Right forelimb (tissue), 1 donor: ENCODE measurements around the gene PAPOLB.
A peak's percentile ranks its signal among the peaks of the same experiment; 100 is the strongest.
"Not testable (repeated sequence)": the region's sequence is repeated elsewhere in the genome, so short reads cannot be mapped to it uniquely, and the experiment has no call there.

ENCODE experiments used
- DNase-seq: peaks from one replicate; pipeline ENCODE4 v3.0.0-alpha.2; 2018

The PAPOLB gene

DNA sequence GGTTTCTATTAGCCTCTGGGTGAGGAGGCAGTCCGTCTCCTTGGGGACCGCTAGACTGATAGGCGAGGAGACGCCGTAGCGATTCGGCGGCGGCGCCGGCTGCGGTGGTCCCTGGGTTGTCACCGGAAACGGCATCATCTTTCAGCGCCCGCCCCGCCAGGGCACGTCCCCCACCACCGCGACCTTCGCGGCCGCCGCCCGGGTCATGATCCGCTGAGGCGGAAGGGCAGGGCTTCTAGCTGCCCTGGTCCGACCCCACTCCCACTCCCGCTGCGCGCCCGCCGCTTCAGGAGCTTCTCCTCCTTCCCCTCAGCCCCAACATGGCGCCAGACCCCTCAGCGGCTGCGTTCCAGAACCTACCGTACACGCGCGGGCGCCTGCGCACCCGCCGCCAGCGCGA lies at the start of gene PAPOLB:
Gene PAPOLB, minus strand, starts transcription at position 358 of the 400 bp plus-strand sequence. Its CDS starts 220 bp downstream, at position 138.
- DNase-seq = no peak

DNA sequence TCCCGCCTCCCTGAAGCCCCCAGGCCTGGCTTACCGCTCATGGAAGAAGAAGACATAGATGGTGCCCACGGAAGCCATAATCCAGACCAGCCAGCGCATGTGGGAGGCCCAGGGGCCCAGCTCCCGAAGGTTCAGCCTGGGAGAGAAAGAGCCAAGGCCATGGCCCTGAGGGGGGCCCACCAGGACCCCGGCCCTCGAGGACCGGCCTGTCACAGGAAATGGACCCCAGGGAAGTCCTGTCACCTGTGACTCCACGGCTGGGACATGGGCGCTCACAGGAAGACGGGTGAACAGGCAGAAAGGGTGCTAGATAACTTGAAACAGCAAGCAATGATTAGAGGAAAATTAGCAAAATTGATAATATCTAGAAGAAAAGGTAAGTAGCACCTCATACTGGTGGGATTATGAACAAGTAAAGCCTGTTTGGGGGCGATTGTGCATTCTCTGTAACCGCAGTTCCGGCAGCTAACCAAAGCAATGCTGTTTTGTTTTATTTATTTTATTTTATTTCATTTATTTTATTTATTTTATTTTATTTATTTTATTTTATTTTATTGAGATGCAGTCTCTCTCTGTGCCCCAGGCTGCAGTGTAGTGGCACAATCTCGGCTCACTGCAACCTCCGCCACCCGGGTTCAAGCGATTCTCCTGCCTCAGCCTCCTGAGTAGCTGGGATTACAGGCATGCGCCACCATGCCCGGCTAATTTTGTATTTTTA lies 49.4 kb upstream of the PAPOLB start:
- DNase-seq = no peak

DNA sequence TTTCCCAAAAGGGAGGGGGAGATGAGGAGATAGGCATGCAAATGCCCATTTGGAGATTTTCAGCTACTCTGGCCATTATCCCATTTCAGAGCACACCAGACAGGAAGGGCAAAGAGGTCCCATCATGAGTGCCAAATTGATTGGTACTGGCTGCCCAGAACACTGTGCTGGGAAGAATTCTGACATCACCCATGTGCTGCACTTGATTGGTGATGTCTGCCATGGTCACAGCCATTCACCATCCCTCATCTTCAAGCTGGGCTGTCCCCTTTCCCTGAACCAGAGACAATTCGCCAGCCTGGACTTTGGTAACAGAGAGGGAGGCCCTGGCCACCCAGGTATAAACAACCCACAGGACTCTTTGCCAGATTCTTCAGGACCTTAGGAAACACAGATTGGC lies 44.9 kb upstream of the PAPOLB start:
- no peak for DNase-seq

DNA sequence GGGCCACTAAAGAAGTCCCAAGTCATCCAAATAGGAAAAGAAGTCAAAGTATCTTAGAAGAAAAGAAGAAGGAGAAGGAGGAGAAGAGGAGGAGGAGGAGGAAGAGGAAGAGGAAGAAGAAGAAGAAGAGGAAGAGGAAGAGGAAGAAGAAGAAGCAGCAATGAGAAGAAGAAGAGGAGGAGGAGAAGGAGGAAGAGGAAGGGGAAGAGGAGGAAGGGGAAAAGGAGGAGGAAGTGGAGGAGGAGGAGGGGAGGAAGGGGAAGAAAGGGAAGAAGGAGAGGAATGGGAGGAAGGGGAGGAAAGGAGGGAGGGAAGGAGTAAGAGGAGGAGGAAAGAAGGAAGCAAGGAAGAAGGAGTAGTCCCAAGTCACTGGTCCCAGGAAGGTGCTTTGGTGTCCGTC lies 43.3 kb upstream of the PAPOLB start:
- no peak for DNase-seq

DNA sequence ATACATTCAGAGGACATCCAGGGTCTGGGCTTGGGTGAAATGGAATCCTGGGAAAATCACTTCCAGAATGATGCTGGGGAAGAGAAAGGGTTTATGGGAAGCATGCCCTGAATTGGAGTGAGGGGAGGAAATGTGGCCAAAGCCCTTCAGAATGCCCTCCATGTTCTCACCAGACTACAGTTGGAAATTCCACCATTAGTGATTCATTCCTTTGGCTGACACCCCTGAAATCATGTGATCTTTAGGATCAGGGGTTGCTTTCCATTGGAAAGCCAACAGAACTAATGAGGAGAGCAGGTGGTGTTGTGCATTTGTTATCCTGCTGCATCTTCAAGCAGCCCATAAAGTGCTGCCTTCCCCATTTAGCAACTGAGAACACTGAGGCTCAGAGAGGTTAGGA lies 42.5 kb upstream of the PAPOLB start:
- DNase-seq = no peak

DNA sequence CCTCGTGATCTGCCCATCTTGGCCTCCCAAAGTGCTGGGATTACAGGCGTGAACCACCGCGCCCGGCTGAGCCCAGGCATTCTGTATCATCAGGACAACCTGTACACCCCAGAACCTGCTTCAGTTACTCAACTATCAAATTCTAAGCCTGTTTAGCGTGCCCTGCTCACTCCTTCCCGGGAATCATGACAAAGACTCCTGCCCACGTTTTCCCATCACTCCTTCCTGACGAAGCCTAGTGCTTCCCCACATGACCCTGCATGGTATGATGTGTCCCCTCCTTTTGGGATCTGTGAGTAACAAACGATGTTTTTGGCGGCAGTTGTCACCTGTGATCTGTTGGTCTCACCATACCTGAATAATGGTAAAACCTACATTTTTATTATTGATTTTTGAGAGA lies 33.9 kb upstream of the PAPOLB start:
- no peak for DNase-seq

DNA sequence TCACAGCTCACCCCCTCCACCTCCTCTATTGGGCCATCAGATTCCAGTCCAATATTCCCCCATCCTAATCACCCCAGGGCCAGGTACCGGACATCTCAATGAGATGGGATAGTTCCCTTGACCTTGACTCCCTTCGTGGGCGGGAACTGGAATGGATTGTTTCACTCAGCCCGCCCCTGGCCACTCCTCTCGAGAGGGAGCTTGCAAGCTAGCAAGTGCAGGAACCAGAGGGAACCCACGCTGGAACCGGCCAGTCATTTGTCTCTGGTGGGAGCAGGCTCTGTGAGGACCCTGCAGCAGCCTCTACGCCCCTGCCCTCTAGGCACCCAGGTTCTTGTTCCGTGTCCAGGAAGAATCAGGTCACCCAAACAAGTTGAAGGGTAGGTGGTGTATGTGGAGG lies 32.7 kb upstream of the PAPOLB start:
- no peak for DNase-seq

DNA sequence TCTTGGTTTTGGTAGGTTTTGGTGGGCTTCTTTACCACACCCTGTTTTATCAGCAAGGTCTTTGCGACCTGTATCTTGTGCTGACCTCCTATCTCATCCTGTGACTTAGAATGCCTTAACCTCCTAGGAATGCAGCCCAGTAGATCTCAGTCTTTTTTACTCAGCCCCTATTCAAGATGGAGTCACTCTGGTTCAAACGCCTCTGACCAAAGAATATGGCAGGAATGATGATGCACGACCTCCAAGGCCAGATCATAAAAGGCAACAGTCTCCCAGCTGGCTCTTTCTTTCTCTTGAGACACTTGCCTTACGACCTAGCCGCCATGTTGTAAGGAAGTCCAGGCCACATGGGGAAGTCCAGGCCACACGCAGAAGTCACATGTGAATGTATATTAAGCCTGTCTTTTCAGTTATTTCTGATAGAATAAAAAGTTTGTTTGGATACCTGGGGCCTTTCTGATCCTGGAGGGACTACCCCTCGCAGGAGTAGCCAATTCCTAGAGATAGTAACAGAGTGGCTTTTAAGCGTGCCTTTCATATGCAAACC lies 32.2 kb upstream of the PAPOLB start:
- no peak for DNase-seq

DNA sequence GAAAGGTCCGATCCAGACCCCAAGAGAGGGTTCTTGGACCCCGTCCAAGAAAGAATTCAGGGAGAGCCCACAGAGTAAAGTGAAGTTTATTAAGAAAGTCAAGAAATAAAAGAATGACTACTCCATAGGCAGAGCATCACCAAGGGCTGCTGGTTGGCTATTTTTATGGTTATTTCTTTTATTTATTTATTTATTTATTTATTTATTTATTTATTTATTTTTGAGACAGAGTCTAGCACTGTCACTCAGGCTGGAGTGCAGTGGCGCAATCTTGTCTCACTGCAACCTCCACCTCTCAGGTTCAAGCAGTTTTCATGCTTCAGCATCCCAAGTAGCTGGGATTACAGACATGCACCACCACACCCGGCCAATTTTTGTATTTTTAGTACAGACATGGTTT lies 31.4 kb upstream of the PAPOLB start:
- not testable (repeated sequence) for DNase-seq

DNA sequence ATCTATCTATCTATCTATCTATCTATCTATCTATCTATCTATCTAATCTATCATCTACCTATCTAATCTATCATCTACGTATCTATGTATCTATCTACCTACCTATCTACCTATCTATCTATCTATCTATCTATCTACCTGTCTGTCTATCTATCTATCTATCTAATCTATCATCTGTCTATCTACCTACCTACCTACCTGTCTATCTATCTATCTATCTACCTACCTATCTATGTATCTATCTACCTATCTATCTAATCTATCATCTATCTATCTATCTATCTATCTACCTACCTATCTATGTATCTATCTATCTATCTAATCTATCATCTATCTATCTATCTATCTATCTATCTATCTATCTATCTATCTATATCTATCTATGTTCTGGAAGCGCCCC lies 29.7 kb upstream of the PAPOLB start:
- DNase-seq = not testable (repeated sequence)

DNA sequence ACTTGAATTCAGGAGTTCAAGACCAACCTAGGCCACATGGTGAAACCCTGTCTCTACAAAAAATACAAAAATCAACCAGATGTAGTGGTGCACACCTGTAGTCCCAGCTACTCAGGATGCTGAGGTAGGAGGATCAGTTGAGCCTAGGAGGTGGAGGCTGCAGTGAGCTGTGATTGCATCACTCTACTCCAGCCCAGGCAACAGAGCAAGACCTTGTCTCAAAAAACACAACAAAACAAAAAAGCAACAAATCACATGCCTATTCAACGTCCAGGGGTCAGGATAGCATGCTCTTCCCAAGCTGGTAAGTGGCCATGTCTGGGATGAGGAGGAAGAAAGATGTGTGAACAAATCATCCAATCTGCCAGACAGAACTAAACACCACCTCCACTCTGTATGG lies 27.9 kb upstream of the PAPOLB start:
- no peak for DNase-seq

DNA sequence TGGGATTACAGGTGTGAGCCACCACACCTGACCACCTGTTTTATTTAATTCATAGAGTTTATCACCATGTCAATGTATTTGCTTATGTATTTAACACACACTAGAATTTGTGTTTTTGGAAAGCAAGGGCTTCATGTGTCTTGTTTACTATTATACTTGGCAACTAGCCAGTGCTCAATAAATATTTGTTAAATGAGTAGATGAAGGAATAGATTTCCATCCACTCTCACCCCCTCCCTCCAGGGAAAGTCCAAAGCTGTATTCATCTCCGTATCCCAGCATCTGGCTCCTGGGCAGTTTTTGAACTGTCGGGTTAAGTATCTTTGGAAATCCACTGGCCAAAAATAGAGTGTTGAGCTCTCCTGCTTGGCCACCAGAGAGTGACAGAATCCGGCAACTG lies 26.3 kb upstream of the PAPOLB start:
- DNase-seq = no peak

DNA sequence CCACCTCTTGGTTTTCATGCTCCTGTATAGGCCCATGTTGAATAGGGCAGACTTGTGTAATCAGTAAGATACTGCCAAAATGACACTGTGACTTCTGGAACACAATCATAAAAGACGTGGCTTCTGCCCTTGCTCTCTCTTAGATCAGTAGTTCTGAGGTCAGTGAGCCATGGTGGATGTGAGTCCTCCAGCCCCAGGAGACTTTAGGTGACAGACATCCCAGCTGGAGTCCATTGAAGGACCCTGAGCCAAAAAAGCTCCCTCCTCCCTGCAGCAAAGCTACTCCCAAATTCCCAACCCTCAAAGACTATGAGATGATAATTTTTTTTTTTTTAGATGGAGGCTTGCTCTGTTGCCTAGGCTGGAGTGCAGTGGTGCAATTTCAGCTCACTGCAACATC lies 24.8 kb upstream of the PAPOLB start:
- no peak for DNase-seq

DNA sequence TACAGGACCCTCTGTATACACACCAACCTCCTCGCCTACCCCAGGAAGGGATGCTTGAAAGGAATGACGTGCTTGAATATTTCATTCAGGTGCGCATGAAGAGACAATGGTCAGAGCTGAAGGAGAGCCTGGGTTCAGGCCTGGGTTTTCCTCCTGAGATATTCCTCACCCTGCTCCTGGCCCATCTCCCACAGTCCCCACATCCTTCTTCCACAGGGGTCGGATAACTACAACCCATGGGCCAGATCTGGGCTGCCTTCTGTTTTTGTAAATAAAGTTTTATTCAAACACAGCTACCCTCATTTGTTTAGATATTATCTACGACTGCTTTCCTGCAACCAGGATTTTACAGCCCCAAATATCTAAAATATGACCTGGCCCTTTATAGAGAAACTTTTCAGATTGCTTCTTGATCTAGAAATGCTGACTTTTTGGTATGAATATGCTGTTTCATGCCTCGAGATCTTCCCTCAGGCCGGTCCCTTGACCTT lies 23.5 kb upstream of the PAPOLB start:
- no peak for DNase-seq

DNA sequence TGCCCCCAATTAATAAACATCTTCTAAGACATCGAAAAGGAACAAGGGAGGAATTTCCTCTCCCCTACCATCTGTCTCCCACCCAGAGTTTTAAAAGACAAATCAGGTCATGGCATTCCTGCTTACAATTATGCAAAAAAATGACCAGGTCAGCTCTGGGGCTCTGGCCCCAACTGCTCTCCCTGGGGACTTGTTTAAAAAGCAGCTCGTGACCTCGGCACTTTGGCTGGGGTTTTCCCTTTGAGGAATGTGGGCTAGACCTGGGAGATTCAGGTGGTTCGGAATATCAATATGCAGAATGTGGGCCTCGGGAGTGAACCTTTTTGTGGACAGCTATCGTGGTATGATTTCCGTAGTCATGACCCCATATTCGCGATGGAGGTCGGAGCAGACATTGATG lies 22.3 kb upstream of the PAPOLB start:
- no peak for DNase-seq

DNA sequence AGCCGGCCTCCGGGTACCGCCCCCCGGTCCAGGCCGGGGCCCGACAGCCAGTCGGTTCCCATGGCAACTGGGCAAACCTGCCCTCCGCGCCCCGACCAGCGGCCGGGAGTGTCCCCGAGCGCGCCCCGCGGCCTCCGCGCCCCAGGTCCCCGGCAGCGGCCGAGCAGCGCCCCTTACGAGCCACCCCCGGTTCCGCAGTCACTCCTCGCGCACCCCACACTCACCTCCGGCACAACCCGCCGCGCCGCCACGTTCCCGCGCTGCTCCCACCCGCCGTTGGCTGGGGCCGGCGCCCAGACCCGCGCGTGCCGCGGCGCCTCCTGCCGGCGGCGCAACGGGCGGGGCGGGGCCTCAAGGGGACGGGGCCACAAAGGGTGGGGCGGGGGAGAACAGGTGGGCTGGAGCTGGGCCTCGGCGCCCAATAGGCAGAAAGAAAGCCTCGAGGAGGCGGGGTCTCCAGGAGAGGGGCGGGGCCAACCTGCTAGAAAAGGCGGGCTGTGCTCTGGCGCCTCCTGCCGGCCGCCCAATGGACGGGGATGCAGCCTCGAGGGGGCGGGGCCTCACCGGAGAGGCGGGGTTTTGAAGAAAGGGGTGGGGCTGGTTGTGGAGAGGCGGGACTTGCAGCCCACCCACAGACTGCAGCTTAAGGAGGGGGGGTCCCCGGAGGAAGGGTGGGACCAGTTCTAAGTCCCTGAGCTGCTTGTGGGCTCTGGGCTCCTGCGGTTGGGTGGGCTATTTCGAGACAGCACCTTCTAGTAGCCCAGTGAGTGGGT lies 21.7 kb upstream of the PAPOLB start, which contains the start of gene RADIL:
Gene RADIL, minus strand, starts transcription at position 345 of the 773 bp plus-strand sequence. CDS start 5,577 bp downstream, outside the sequence.
- DNase-seq = peak; percentile 92

DNA sequence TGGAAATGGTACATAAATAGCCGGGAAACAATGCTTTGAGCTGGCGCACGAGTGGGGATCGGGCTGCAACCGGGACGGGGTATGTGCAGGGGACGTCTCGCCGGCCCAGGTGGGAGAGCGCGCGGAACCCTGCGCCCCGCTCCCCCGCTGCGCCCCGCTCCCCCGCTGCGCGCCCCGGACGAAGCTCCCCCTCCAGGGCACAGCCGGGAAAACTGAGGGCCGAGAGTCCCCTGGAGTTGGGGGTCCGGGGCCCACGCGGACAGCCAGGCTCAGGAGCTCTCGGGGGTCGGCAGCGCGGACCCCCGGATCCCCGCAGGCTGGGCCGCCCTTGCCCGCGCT lies 21.2 kb upstream of the PAPOLB start:
- no peak for DNase-seq

DNA sequence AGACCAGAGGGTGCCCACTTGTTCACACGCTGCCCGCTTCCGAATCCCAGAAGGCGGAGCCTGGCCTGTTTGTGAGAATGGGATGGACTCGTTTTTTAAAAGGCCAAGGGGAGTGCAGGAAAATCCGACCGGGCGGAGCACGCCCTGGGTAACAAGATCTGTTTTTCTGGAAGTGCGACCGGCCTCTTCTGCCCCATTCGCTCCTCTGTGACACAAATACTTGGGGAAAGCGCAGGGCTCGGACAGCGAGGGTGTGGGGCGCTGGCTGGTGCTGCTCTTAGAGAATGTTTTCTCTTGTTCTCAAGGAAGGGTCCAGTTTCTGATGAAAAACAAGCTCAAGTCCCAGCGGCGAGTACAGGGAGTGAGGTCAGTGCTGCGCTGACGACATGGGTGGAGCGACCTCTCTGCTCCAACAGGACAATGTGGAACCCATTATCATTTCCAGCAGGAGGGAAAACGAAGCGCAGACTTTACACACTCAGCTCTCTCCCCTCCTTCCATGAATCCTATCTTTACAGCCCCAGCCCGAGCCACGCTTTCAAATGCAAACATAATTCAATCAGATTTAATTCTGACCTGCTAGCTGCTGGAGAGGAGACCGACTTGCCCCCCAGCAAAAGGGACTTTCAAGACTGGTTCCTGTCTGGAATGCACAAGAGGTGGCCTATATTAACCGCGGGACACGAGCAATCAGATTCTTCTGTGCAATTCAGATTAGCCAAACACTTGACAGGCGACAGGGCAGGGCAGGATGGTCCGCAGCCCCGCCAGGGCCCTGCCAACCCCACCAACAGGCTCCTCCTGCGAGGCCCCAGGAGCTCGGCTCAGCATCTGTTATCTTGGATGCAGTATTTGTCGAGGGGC lies 20.6 kb upstream of the PAPOLB start:
- peak; percentile 80 for DNase-seq

DNA sequence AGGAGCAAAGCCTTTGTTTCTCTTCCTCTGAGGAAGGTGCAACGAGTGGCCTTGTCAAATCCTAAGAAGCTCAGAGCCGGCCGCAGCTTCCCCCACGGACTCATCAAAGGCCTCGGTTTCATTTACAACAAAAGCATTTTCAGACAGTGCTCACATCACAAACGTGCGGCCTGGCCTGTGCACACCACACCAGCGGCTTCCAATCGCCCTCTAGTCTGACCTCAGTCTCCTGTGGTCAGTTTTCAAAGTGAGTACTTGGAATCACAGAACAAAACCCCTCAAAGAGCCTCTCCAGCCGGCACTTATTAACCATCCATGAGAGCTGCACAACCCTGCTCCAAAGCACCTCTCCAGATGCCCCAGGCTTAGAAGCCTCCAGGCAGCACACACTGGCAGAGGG lies 18.4 kb upstream of the PAPOLB start:
- DNase-seq = no peak

DNA sequence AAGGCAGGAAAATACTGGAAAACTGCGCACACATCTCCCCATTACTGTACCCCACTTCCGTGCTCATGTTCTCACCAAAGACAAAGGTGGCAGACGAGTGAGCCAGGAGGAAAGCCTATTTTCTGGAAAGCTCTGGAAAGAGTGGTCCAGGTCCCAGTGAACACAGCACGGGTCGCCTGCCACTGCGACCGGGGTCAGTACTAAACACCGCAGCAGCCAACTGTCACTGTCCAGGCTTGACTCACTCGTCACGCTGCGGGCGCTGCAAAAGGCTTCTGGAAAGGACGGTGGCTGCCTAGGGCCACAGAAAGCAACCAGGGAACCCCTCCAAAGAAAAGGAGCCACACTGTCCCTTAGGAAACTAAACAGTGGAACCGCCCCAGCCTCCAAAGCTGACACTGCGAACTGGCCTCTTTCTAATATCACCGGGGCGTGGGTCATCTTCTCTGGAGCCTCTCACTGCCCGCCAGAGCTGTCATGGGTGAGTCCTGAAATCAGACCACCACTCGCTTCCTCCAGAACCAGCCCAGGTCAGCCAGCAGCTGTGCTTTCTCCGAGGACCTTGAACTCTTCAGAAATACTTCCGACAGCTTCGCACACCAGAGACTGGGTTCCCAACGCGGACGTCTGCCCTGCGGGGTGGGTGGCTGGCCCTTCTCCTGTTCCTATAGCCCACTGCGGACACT lies 17.7 kb upstream of the PAPOLB start:
- no peak for DNase-seq

DNA sequence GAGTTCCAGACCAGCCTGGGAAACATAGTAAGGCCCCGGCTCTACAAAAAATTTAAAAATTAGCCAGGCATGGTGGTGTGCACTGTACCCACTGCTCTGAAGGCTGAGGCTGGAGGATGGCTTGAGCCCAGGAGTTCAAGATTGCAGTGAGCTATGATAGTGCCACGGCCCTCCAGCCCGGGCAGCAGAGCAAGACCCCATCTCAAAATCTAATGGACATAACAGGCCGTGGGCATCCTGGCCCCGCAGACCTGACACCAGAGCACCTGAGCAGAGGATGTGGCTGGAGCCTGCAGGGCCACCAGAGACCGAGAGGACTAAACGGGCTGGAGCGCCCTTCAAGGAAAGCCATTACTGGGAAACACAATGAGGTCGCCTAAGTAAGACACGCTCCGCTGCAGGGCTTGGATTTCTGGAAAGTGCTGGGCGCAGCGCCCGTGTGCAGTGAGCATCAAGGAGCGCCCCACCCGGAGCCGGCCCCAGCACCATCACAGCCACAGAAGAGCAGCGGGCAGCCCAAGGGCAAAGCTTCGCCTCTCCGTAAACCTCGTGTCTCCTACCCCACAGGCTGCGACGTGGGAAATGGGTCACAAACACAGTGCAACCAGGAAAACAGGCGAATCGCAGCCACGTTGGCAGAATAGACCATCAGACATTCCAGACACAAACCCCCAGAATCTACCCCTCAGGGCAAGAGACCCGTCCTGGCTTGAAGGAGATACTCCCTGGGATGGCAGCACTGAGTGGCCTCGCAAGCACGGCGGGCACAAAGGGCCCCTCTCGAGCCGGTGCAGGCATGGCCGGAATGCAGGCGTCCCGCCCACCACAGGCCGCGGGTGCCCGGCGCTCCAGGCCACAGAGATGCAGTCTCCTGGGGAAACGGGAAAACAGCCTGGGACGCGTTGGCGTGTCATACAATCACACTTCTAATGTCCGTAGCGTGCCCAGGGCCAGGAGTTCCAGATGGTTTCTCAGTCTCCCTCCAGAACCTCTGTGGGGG lies 16.8 kb upstream of the PAPOLB start:
- DNase-seq = no peak
